Suppressor macrophage treated with lipopolysaccharide for 4 hours (primary cell): ENCODE data around the gene SFMBT2.

Experiments
- DNase-seq: peaks from one replicate; pipeline ENCODE4 v3.0.0-alpha.2; 2020

The SFMBT2 gene

GRCh38 chr10:7121154-7121797 is 289.6 kb downstream of the SFMBT2 start:
- peak; percentile 78 for DNase-seq

GRCh38 chr10:7119325-7120015 is 291.4 kb downstream of the SFMBT2 start:
- DNase-seq = no peak

GRCh38 chr10:7117806-7118674 is 292.8 kb downstream of the SFMBT2 start:
- DNase-seq = no peak

GRCh38 chr10:7117177-7117799 is 293.5 kb downstream of the SFMBT2 start:
- no peak for DNase-seq

- DNase-seq = peak; percentile 68
Measured at GRCh38 chr10:7111561-7111960, 299.3 kb downstream of the SFMBT2 start.

GRCh38 chr10:7111089-7111488 is 299.7 kb downstream of the SFMBT2 start:
- no peak for DNase-seq
